GM12878 (cell line): ENCODE measurements around the gene GSKIP. TPM values are rescaled to one million over a fixed set of nuclear protein-coding genes. Genes with fewer than 3 reads are reported as not detected.

Experiments used
- ATAC-seq: fragments of 200-7000 bp; cut with Tn5 transposase; 3 replicates; pipeline ENCODE4 v1.9.1; 2020; ENCODE audit warnings: mild to moderate bottlenecking, moderate library complexity
- BruUV-seq: library from RNA; stranded (reverse); fragments of 400-500 nt; replicated peaks from 2 replicates; lab custom pipeline; 2021; lab: Mats Ljungman, UMichigan
- CTCF ChIA-PET: fragments of 300-600 bp; sonication (Branson Sonifier 250); formaldehyde crosslinking; extraction: SDS; loops from one replicate; lab custom pipeline; 2021; ENCODE audit warnings: inconsistent platforms; lab: Yijun Ruan, JAX
- POLR2A ChIA-PET: fragments of 350-600 bp; formaldehyde crosslinking; extraction: SDS; loops from one replicate; lab custom pipeline; 2021; ENCODE audit warnings: inconsistent platforms; lab: Charles Lee
- RAD21 ChIA-PET: fragments of 300-600 bp; sonication (Branson Sonifier 250); formaldehyde crosslinking; loops from one replicate; lab custom pipeline; 2023; ENCODE audit warnings: antibody characterized with exemption; ENCODE audit not compliant: unreplicated experiment; lab: Charles Lee
- SMC1A ChIA-PET: fragments of 300-600 bp; sonication (Branson Sonifier 250); formaldehyde crosslinking; loops from one replicate; lab custom pipeline; 2023; ENCODE audit not compliant: unreplicated experiment, uncharacterized antibody; lab: Charles Lee
- DNase-seq: peaks from one replicate; pipeline ENCODE4 v3.0.0-alpha.2; 2011; ENCODE audit warnings: low read depth, low spot score
- FAIRE-seq: peaks from 3 replicates; lab custom pipeline; 2011; peaks lifted over from hg19 to GRCh38; lab: Jason Lieb, UNC
- H2AFZ ChIP-seq: 2 replicates; pipeline ENCODE4 v1.6.0; 2011; ENCODE audit warnings: low read depth, low read length, control low read depth; ENCODE audit not compliant: control insufficient read depth
- H3K27ac ChIP-seq: 2 replicates; pipeline ENCODE4 v1.5.1; 2011; ENCODE audit warnings: control low read depth; ENCODE audit not compliant: control insufficient read depth, insufficient read depth
- H3K27me3 ChIP-seq, 2 experiments: replicated peaks in 1 of 2; 2 replicates each; pipeline versions ENCODE4 v1.6.0 to v1.6.1; 2011; ENCODE audit warnings: low read length in 1 of 2; ENCODE audit not compliant: control insufficient read depth in 2 of 2, insufficient read depth in 2 of 2
- H3K36me3 ChIP-seq, 2 experiments: 2 replicates each; pipeline ENCODE4 v1.5.1; 2011; ENCODE audit warnings: low read length in 1 of 2; ENCODE audit not compliant: control insufficient read depth in 2 of 2, insufficient read depth in 2 of 2
- H3K4me1 ChIP-seq: 2 replicates; pipeline ENCODE4 v1.6.1; 2011; ENCODE audit warnings: mild to moderate bottlenecking, low read length, moderate library complexity, mixed read lengths; ENCODE audit not compliant: control insufficient read depth, insufficient read depth
- H3K4me2 ChIP-seq: 2 replicates; pipeline ENCODE4 v1.6.0; 2011; ENCODE audit warnings: control low read depth; ENCODE audit not compliant: control insufficient read depth, insufficient read depth
- H3K4me3 ChIP-seq: fragments of 200-600 bp; sonication (generic); 2 replicates; pipeline ENCODE4 v1.5.1; 2016
- H3K79me2 ChIP-seq: 2 replicates; pipeline ENCODE4 v1.6.0; 2011; ENCODE audit warnings: low read length; ENCODE audit not compliant: control insufficient read depth, insufficient read depth
- H3K9ac ChIP-seq: 2 replicates; pipeline ENCODE4 v1.8.0; 2011; ENCODE audit warnings: low read length, control low read depth, mixed read lengths; ENCODE audit not compliant: control insufficient read depth, insufficient read depth
- H3K9me3 ChIP-seq: replicated peaks from 3 replicates; pipeline ENCODE4 v1.5.1; 2011; ENCODE audit warnings: mild to moderate bottlenecking, low read length; ENCODE audit not compliant: control insufficient read depth, insufficient read depth
- H4K20me1 ChIP-seq: 2 replicates; pipeline ENCODE4 v1.6.0; 2011; ENCODE audit not compliant: control insufficient read depth, insufficient read depth
- BACH1 ChIP-seq: fragments of 450-650 bp; IDR thresholded peaks from 2 replicates; pipeline ENCODE4 v1.6.1; 2017; ENCODE audit warnings: mild to moderate bottlenecking, borderline replicate concordance
- CREM ChIP-seq: IDR thresholded peaks from 2 replicates; pipeline ENCODE4 v1.6.1; 2014; ENCODE audit warnings: antibody characterized with exemption, low read depth
- EED ChIP-seq: sonication (generic); IDR thresholded peaks from 2 replicates; pipeline ENCODE4 v1.6.1; 2016; ENCODE audit warnings: antibody characterized with exemption, low read depth
- EP300 ChIP-seq, 2 experiments: fragments of 150-350 bp in 1 of 2; IDR thresholded peaks; 2 replicates each; pipeline ENCODE4 v1.6.1; 2011 to 2012; ENCODE audit warnings: low read depth in 2 of 2, low read length in 2 of 2, borderline replicate concordance in 1 of 2, improper control_type of control experiment in 1 of 2, inconsistent platforms in 1 of 2; ENCODE audit not compliant: control insufficient read depth in 1 of 2
- JUNB ChIP-seq: IDR thresholded peaks from 2 replicates; pipeline ENCODE4 v1.6.1; 2016; ENCODE audit warnings: antibody characterized with exemption, mild to moderate bottlenecking
- NFXL1 ChIP-seq: fragments of 450-650 bp; IDR thresholded peaks from 2 replicates; pipeline ENCODE4 v1.6.1; 2017; ENCODE audit warnings: antibody characterized with exemption, mild to moderate bottlenecking, borderline replicate concordance
- POU2F2 ChIP-seq: IDR thresholded peaks from 3 replicates; pipeline ENCODE4 v1.6.1; 2011; ENCODE audit warnings: low read depth, mild to moderate bottlenecking, low read length, borderline replicate concordance
- SIN3A ChIP-seq: IDR thresholded peaks from 2 replicates; pipeline ENCODE4 v1.6.1; 2012; ENCODE audit warnings: low read depth, low read length, improper control_type of control experiment
- SMAD1 ChIP-seq: fragments of 450-650 bp; IDR thresholded peaks from 2 replicates; pipeline ENCODE4 v1.6.1; 2018; ENCODE audit warnings: mild to moderate bottlenecking, low read depth; ENCODE audit not compliant: partially characterized antibody
- ZNF274 ChIP-seq: IDR thresholded peaks from one replicate; pipeline ENCODE4 v1.8.0; 2011; ENCODE audit not compliant: insufficient read length, insufficient read depth
- ZSCAN29 ChIP-seq: fragments of 450-650 bp; IDR thresholded peaks from 2 replicates; pipeline ENCODE4 v1.6.1; 2017; ENCODE audit warnings: mild to moderate bottlenecking, moderate library complexity
- WGBS: methylation state at CpG from one replicate; pipeline ENCODE4 v1.1.6; 2016; ENCODE audit warnings: low lambda C conversion rate; ENCODE audit not compliant: insufficient replicate concordance, insufficient coverage; ENCODE audit errors: missing lambda C conversion rate; 5-methylcytosine and 5-hydroxymethylcytosine counted together
- in situ Hi-C: fragments of 300-500 bp; cut with MboI; formaldehyde crosslinking; loops from 9 replicates; pipeline ENCODE4 v1.14.3; 2018; ENCODE audit warnings: mixed read lengths
- intact Hi-C: fragments of 100-400 bp; cut with micrococcal nuclease; formaldehyde crosslinking; loops from one replicate; pipeline ENCODE4 v1.14.2; 2022; ENCODE audit not compliant: unreplicated experiment
- polyA plus RNA-seq, 11 experiments: library from polyadenylated mRNA; depleted of rRNA in 4 of 11; unstranded in 6 of 11; stranded (reverse) in 5 of 11; fragments of >200 nt; fragmentation: Nextera tagmentation in 4 of 11; fragmentation: Illumina TruSeq in 1 of 11; extraction: Ambion mirVana in 4 of 11; extraction: Trizol in 1 of 11; gene quantifications; 1 replicate in 1 of 11; 2 replicates in 10 of 11; pipeline versions ENCODE4 v1.2.1 to v1.2.3, GENCODE V29; 2011 to 2016; ENCODE audit warnings: inconsistent platforms in 2 of 11, missing spikeins in 2 of 11, low read depth in 1 of 11
- total RNA-seq, 4 experiments: library from RNA; depleted of rRNA in 3 of 4; stranded (reverse); fragments of >200 nt in 3 of 4; fragmentation: Illumina TruSeq in 1 of 4; extraction: Trizol in 1 of 4; gene quantifications; 2 replicates each; pipeline versions ENCODE4 v1.2.1 to v1.2.3, GENCODE V29; 2013 to 2021
- TF ChIP-seq, protein P1 (sequence below): IDR thresholded peaks from 2 replicates; pipeline ENCODE4 v1.6.1; 2011; ENCODE audit warnings: low read depth, low read length, improper control_type of control experiment, borderline replicate concordance

The GSKIP gene
- total and polyA plus RNA-seq, 10 of the 15 experiments (the other 5 are each of a cell fraction or from before 2014, with no cell fraction given), result 15.4 to 75.2 (median 26.1) TPM

DNA sequence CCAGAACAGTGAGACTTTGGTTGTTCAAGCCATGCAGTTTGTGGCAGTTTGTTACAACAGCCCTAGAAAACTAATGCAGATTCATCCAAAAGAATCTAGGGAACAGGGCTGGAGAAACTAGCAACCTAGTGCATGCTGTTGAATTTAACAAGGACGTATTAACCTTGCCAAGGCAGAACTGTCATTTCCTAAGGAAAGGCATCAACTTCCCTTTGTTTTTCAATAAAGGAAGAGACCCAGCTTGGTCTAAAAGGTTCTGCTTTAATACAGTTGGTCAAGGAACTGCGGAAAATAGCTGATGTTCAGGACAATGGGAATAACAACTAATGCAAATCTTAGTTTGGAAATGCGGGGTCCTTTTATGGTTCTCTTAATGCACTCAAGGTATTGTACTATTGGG is 40.1 kb downstream of the GSKIP start:
- Histone ChIP-seq H3K9ac (no peak overlapping the region), H3K4me1 (no peaks in the 10 kb centered on the region), H3K36me3 (no peaks in the 10 kb centered on the region), H3K79me2 (no peaks in the 10 kb centered on the region), H3K9me3 (no peaks in the 10 kb centered on the region), H3K4me3 (no peak overlapping the region), H3K27ac (no peak overlapping the region), H3K27me3 (no peaks in the 10 kb centered on the region; a peak in 1 of 4 replicates), H3K4me2 (no peak overlapping the region), H4K20me1 (no peaks in the 10 kb centered on the region), H2AFZ (no peak overlapping the region)
- WGBS, result 44% methylated on average over 3 of the region's 3 CpGs
- no peak for ATAC-seq
- RAD21 ChIA-PET, result no interaction called here
- intact Hi-C loops, result no loop called here
- in situ Hi-C loops, result no loop called here
- SMC1A ChIA-PET, result no interaction called here
- CTCF ChIA-PET, result interaction anchor here (1.0 kb wide), 1 partner anchor 19 kb away, joined by 3 read pairs; no protein-coding TSS in a partner anchor
- DNase-seq, result no peak
- FAIRE-seq, result no peak
- no TSS peak for BruUV-seq
- POLR2A ChIA-PET, result interaction anchor here (0.6 kb wide), 2 partner anchors 46 to 157 kb away, joined by 4 to 6 read pairs; no protein-coding TSS in a partner anchor
- no peak for TF ChIP-seq SMAD1
- TF ChIP-seq POU2F2, result no peak
- TF ChIP-seq CREM, result no peak
- no peak for TF ChIP-seq NFXL1
- TF ChIP-seq ZSCAN29, result no peak
- TF ChIP-seq EP300 (IDR thresholded peaks at IDR 0.05; ENCODE audit: borderline replicate concordance in 1 of 2, control insufficient read depth in 1 of 2, low read depth in 2 of 2, low read length in 2 of 2), result no peak
- TF ChIP-seq EED, result no peak
- TF ChIP-seq BACH1, result no peak
- no peak for TF ChIP-seq ZNF274
- no peak for TF ChIP-seq JUNB
- TF ChIP-seq, protein P1, sequence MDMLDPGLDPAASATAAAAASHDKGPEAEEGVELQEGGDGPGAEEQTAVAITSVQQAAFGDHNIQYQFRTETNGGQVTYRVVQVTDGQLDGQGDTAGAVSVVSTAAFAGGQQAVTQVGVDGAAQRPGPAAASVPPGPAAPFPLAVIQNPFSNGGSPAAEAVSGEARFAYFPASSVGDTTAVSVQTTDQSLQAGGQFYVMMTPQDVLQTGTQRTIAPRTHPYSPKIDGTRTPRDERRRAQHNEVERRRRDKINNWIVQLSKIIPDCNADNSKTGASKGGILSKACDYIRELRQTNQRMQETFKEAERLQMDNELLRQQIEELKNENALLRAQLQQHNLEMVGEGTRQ, result no peak
- no peak for TF ChIP-seq SIN3A
- TF ChIP-seq, all 136 proteins: peak for 0
